Amygdala (tissue), 56 donors: Measurements from ENCODE around the gene TIMP2.
"Not testable (repeated sequence)": the region's sequence is repeated elsewhere in the genome, so short reads cannot be mapped to it uniquely, and the experiment has no call there.

Experiments
- DNase-seq, 56 donors: peaks; one replicate each; lab custom pipeline; 2025; lab: John Stamatoyannopoulos, UW

Gene TIMP2

DNA sequence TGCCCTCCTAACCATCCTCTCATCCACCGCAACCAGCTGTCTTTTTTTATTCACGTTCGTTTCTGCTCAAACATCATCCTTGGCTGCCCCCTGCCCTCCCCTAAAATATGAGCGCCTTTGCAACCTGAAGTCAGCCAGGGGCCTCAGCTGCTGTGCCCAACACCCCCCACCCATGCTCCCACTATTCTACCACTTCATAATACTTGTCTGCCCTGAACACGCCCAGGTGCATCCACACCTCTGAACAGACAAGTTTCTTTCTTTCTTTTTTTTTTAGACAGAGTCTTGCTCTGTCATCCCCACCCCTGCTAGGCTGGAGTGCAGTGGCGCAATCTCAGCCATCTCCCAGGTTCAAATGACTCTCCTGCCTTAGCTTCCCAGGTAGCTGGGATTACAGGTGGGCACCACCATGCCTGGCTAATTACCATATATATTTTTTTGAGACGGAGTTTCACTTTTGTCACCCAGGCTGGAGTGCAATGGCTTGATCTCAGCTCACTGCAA lies 49.0 kb downstream of the TIMP2 start:
- no peak for DNase-seq

- DNase-seq: peak in 7 of 56 donors; percentile 20 to 36 (median 28)
Measured at GRCh38 chr17:78875363-78876093, 49.7 kb downstream of the TIMP2 start.

- peak in 41 of 56 donors; percentile 25 to 77 (median 53) for DNase-seq
Measured at GRCh38 chr17:78873519-78874340, 51.5 kb downstream of the TIMP2 start.

DNA sequence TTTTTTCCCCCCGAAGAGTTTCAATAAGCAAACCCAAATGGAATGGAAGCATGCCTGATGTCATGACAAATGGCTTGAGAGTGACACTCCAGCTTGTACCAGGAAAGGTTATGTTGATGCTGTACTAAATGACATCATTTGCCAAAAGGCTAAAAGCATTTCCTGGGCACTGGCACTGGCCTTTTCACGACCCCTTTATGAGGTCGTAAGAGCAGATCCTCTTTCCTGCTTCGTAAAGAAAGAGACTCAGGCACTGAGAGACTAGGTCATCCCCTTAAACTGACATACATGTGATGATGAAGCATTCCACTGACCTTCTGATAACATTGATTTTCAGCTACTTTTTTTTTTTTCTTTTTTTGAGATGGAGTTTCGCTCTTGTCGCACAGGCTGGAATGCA lies 52.7 kb downstream of the TIMP2 start:
- no peak for DNase-seq

GRCh38 chr17:78870621-78871020 lies 54.6 kb downstream of the TIMP2 start:
- DNase-seq: peak in 4 of 56 donors; percentile 32 to 47 (median 36)

- no peak for DNase-seq
Measured at GRCh38 chr17:78868391-78868790, 56.8 kb downstream of the TIMP2 start.

- not testable (repeated sequence) for DNase-seq
Measured at GRCh38 chr17:78867046-78867445, 58.1 kb downstream of the TIMP2 start.

- DNase-seq: peak in 52 of 56 donors; percentile 24 to 92 (median 68)
Measured at GRCh38 chr17:78865682-78866390, 59.4 kb downstream of the TIMP2 start.

GRCh38 chr17:78864117-78864516 lies 61.1 kb downstream of the TIMP2 start:
- no peak for DNase-seq

- DNase-seq: peak in 10 of 56 donors; percentile 29 to 84 (median 56)
Measured at GRCh38 chr17:78862073-78863023, 62.8 kb downstream of the TIMP2 start.

- DNase-seq: no peak
Measured at GRCh38 chr17:78861229-78861628, 64.0 kb downstream of the TIMP2 start.

DNA sequence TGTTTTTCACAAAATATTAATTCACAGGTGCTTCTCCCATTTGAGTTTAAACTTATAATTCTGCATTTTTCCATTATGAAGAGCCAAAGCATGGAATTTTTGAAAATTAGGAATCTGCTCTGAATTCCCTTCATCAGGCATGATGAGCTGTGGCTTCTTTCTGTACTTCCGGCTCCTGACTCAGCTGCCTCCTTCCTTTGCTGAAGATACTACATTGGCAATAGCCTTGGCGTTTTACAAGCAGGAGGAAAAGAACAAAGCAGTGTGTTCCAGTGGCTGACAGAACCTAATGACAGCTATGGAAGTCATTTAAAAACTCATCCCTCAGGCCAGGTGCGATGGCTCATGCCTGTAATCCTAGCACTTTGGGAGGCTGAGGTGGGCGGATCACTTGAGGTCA lies 66.1 kb downstream of the TIMP2 start:
- DNase-seq: no peak

DNA sequence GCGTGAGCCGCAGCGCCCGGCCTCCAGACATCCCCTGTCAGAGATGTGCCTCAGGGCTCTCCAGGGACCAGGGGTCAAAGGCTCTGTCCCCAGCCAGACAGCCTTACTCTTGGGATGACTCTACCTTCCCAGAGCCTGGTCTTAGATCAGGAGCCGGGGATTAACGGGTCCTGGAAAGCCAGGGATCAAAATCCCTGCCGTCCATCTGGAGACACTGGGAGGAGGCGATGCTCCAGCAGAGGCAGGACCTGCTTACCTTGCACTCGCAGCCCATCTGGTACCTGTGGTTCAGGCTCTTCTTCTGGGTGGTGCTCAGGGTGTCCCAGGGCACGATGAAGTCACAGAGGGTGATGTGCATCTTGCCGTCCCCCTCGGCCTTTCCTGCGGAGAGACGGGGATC lies 67.9 kb downstream of the TIMP2 start:
- no peak for DNase-seq

DNA sequence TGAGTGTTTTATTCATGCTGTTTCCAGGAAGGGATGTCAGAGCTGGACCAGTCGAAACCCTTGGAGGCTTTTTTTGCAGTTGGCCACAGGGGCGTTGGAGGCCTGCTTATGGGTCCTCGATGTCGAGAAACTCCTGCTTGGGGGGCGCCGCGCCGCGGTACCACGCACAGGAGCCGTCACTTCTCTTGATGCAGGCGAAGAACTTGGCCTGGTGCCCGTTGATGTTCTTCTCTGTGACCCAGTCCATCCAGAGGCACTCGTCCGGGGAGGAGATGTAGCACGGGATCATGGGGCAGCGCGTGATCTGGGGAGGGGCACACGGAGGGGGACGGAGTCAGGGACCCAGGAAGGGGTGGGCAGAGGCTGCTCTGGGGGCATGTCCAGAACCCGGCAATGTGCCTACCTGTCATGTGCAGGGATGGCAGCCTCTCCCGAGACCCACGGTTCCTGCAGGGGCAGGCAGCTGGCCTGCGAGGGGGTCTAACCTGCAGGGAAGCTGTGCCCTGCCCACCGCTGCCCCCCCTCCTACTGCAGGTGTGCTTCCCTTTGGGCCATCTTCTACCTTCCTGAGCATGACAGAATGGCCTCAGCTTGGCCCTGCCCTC lies 69.5 kb downstream of the TIMP2 start:
- no peak for DNase-seq

DNA sequence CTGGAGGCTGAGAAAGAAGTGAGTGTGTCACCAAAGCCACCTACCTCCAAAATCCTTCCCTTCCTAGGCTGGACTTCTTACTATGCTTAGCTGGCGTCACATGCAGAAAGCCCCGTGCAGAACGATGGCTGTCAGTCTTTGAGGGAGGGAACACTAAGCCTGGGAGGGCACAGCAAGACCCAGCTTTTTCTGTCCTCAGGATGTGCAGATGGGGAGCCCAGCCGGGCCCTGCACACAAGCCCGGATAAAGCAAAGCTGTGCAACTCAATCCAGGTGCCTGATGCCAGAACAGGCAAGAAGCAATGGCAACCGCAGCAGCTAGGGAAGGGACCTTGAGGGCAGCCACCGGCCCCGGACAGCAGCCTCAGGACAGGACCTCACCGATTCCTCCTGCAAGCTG lies 70.7 kb downstream of the TIMP2 start:
- DNase-seq: no peak

GRCh38 chr17:78853926-78854394 lies 71.2 kb downstream of the TIMP2 start:
- DNase-seq: no peak

DNA sequence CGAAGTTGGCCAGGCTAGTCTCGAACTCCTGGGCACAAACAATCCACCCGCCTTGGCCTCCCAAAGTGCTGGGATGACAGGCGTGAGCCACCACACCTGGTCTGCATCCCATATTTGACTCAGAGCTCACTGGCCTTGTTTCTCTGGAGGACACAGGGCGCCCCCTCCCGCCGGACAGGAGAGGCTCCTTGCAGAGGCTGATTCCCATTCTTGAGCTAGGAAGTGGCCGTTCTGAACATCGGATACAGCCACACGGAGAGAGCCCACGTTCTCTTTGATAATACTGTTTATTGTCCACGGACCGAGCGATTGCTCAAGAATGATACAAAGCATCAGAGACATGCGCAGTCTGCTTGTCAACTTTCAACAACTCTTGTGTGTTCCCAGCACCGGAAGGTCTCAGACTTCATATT lies 72.5 kb downstream of the TIMP2 start:
- DNase-seq: no peak

DNA sequence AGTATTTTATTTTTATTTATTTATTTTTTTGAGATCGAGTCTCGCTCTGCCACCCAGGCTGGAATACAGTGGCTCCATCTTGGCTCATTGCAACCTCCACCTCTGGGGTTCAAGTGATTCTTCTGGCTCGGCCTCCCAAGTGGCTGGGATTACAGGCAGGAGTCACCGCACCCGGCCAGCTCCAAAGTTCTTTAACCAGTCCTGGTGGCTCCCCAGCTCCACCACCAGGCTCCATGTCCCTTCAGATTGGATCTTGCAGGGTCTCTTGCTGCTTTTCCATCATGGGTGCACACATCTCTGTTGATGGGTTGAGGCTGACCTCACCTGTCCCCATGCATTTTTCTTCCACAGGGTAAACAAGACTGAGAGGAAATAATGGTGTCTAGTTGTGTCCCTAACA lies 76.2 kb downstream of the TIMP2 start:
- DNase-seq: no peak

GRCh38 chr17:78847052-78847451 lies 78.1 kb downstream of the TIMP2 start:
- no peak for DNase-seq
